ENCODE measurements around the gene CNKSR3.

Gene CNKSR3

GRCh38 chr6:154359161-154359574 lies 151.3 kb downstream of the CNKSR3 start:
- Histone ChIP-seq H3K27ac (ENCODE audit: low read depth, low read length) (no peak overlapping the region), H3K27me3 (ENCODE audit: control insufficient read depth in 1 of 2, insufficient read depth in 2 of 2, low read length in 2 of 2) (no peaks in the 10 kb centered on the region), H3K36me3 (ENCODE audit: control insufficient read depth in 1 of 2, insufficient read depth in 2 of 2, low read length in 2 of 2) (no peaks in the 10 kb centered on the region), H3K9me3 (ENCODE audit: control insufficient read depth in 1 of 2, low read length in 2 of 2) (no peaks in the 10 kb centered on the region), H3K4me1 (ENCODE audit: control insufficient read depth in 1 of 2, insufficient read depth in 2 of 2, low read length in 2 of 2) (peaks cover 0 to 4% of the 10 kb centered on the region in 2 donors), H3K9ac (ENCODE audit: low read depth in 1 of 2, low read length in 2 of 2) (no peak overlapping the region), H3K4me3 (ENCODE audit: low read depth in 1 of 2, low read length in 2 of 2) (peak overlapping the region in 1 of 2 donors; percentile 21)

- H3K36me3 ChIP-seq (ENCODE audit: control insufficient read depth in 1 of 2, insufficient read depth in 2 of 2, low read length in 2 of 2): no peaks in the 10 kb centered on the region
- H3K27me3 ChIP-seq (ENCODE audit: control insufficient read depth in 1 of 2, insufficient read depth in 2 of 2, low read length in 2 of 2): no peaks in the 10 kb centered on the region
- H3K4me3 ChIP-seq (ENCODE audit: low read depth in 1 of 2, low read length in 2 of 2): no peak overlapping the region
- H3K27ac ChIP-seq (ENCODE audit: low read depth, low read length): no peak overlapping the region
- peaks cover 0 to 4% of the 10 kb centered on the region in 2 donors for H3K4me1 ChIP-seq (ENCODE audit: control insufficient read depth in 1 of 2, insufficient read depth in 2 of 2, low read length in 2 of 2)
- no peaks in the 10 kb centered on the region for H3K9me3 ChIP-seq (ENCODE audit: control insufficient read depth in 1 of 2, low read length in 2 of 2)
- no peak overlapping the region for H3K9ac ChIP-seq (ENCODE audit: low read depth in 1 of 2, low read length in 2 of 2)
These were observed 152.4 kb downstream of the CNKSR3 start for GRCh38 chr6:154358019-154358545.

- Histone ChIP-seq H3K27ac (ENCODE audit: low read depth, low read length) (no peak within 1 kb of the TSS), H3K4me1 (ENCODE audit: control insufficient read depth in 1 of 2, insufficient read depth in 2 of 2, low read length in 2 of 2) (peaks cover 0 to 4% of the 10 kb centered on the region in 2 donors), H3K9me3 (ENCODE audit: control insufficient read depth in 1 of 2, low read length in 2 of 2) (no peaks in the 10 kb centered on the region), H3K9ac (ENCODE audit: low read depth in 1 of 2, low read length in 2 of 2) (no peak within 1 kb of the TSS), H3K36me3 (ENCODE audit: control insufficient read depth in 1 of 2, insufficient read depth in 2 of 2, low read length in 2 of 2) (no peaks in the 10 kb centered on the region), H3K4me3 (ENCODE audit: low read depth in 1 of 2, low read length in 2 of 2) (no peak within 1 kb of the TSS), H3K27me3 (ENCODE audit: control insufficient read depth in 1 of 2, insufficient read depth in 2 of 2, low read length in 2 of 2) (no peaks in the 10 kb centered on the region)
These were observed 153.8 kb downstream of the CNKSR3 start, which contains the start of gene IPCEF1 for GRCh38 chr6:154356690-154357089. TSS of gene IPCEF1 (minus strand) at chr6:154356803. CDS start at chr6:154265947, 90,856 bp downstream.

GRCh38 chr6:154356113-154356512 lies 154.4 kb downstream of the CNKSR3 start:
- Histone ChIP-seq H3K9ac (ENCODE audit: low read depth in 1 of 2, low read length in 2 of 2) (no peak overlapping the region), H3K4me3 (ENCODE audit: low read depth in 1 of 2, low read length in 2 of 2) (no peak overlapping the region), H3K4me1 (ENCODE audit: control insufficient read depth in 1 of 2, insufficient read depth in 2 of 2, low read length in 2 of 2) (peaks cover 0 to 4% of the 10 kb centered on the region in 2 donors), H3K27ac (ENCODE audit: low read depth, low read length) (no peak overlapping the region), H3K27me3 (ENCODE audit: control insufficient read depth in 1 of 2, insufficient read depth in 2 of 2, low read length in 2 of 2) (no peaks in the 10 kb centered on the region), H3K36me3 (ENCODE audit: control insufficient read depth in 1 of 2, insufficient read depth in 2 of 2, low read length in 2 of 2) (no peaks in the 10 kb centered on the region), H3K9me3 (ENCODE audit: control insufficient read depth in 1 of 2, low read length in 2 of 2) (no peaks in the 10 kb centered on the region)

GRCh38 chr6:154354265-154354777 lies 156.2 kb downstream of the CNKSR3 start:
- Histone ChIP-seq H3K4me3 (ENCODE audit: low read depth in 1 of 2, low read length in 2 of 2) (no peak overlapping the region), H3K27me3 (ENCODE audit: control insufficient read depth in 1 of 2, insufficient read depth in 2 of 2, low read length in 2 of 2) (no peaks in the 10 kb centered on the region), H3K27ac (ENCODE audit: low read depth, low read length) (no peak overlapping the region), H3K9ac (ENCODE audit: low read depth in 1 of 2, low read length in 2 of 2) (no peak overlapping the region), H3K9me3 (ENCODE audit: control insufficient read depth in 1 of 2, low read length in 2 of 2) (no peaks in the 10 kb centered on the region), H3K36me3 (ENCODE audit: control insufficient read depth in 1 of 2, insufficient read depth in 2 of 2, low read length in 2 of 2) (no peaks in the 10 kb centered on the region), H3K4me1 (ENCODE audit: control insufficient read depth in 1 of 2, insufficient read depth in 2 of 2, low read length in 2 of 2) (no peaks in the 10 kb centered on the region)

- Histone ChIP-seq H3K27me3 (ENCODE audit: control insufficient read depth in 1 of 2, insufficient read depth in 2 of 2, low read length in 2 of 2) (no peaks in the 10 kb centered on the region), H3K36me3 (ENCODE audit: control insufficient read depth in 1 of 2, insufficient read depth in 2 of 2, low read length in 2 of 2) (no peaks in the 10 kb centered on the region), H3K4me1 (ENCODE audit: control insufficient read depth in 1 of 2, insufficient read depth in 2 of 2, low read length in 2 of 2) (no peaks in the 10 kb centered on the region), H3K9ac (ENCODE audit: low read depth in 1 of 2, low read length in 2 of 2) (no peak overlapping the region), H3K9me3 (ENCODE audit: control insufficient read depth in 1 of 2, low read length in 2 of 2) (no peaks in the 10 kb centered on the region), H3K27ac (ENCODE audit: low read depth, low read length) (no peak overlapping the region), H3K4me3 (ENCODE audit: low read depth in 1 of 2, low read length in 2 of 2) (no peak overlapping the region)
These were observed 156.9 kb downstream of the CNKSR3 start for GRCh38 chr6:154353626-154354025.

- Histone ChIP-seq H3K4me3 (ENCODE audit: low read depth in 1 of 2, low read length in 2 of 2) (no peak overlapping the region), H3K9ac (ENCODE audit: low read depth in 1 of 2, low read length in 2 of 2) (no peak overlapping the region), H3K4me1 (ENCODE audit: control insufficient read depth in 1 of 2, insufficient read depth in 2 of 2, low read length in 2 of 2) (no peaks in the 10 kb centered on the region), H3K36me3 (ENCODE audit: control insufficient read depth in 1 of 2, insufficient read depth in 2 of 2, low read length in 2 of 2) (no peaks in the 10 kb centered on the region), H3K27me3 (ENCODE audit: control insufficient read depth in 1 of 2, insufficient read depth in 2 of 2, low read length in 2 of 2) (no peaks in the 10 kb centered on the region), H3K9me3 (ENCODE audit: control insufficient read depth in 1 of 2, low read length in 2 of 2) (no peaks in the 10 kb centered on the region), H3K27ac (ENCODE audit: low read depth, low read length) (no peak overlapping the region)
These were observed 157.4 kb downstream of the CNKSR3 start for GRCh38 chr6:154352898-154353585.

- H3K27ac ChIP-seq (ENCODE audit: low read depth, low read length): no peak overlapping the region
- no peak overlapping the region for H3K9ac ChIP-seq (ENCODE audit: low read depth in 1 of 2, low read length in 2 of 2)
These were observed 160.2 kb downstream of the CNKSR3 start for GRCh38 chr6:154350293-154350692.

GRCh38 chr6:154347981-154348380 lies 162.5 kb downstream of the CNKSR3 start:
- no peaks in the 10 kb centered on the region for H3K36me3 ChIP-seq (ENCODE audit: control insufficient read depth in 1 of 2, insufficient read depth in 2 of 2, low read length in 2 of 2)
- H3K4me3 ChIP-seq (ENCODE audit: low read depth in 1 of 2, low read length in 2 of 2): no peak overlapping the region
- H3K4me1 ChIP-seq (ENCODE audit: control insufficient read depth in 1 of 2, insufficient read depth in 2 of 2, low read length in 2 of 2): no peaks in the 10 kb centered on the region
- no peak overlapping the region for H3K27ac ChIP-seq (ENCODE audit: low read depth, low read length)
- peaks cover 0 to 1% of the 10 kb centered on the region in 2 donors for H3K9me3 ChIP-seq (ENCODE audit: control insufficient read depth in 1 of 2, low read length in 2 of 2)
- no peak overlapping the region for H3K9ac ChIP-seq (ENCODE audit: low read depth in 1 of 2, low read length in 2 of 2)
- H3K27me3 ChIP-seq (ENCODE audit: control insufficient read depth in 1 of 2, insufficient read depth in 2 of 2, low read length in 2 of 2): no peaks in the 10 kb centered on the region

More at GRCh38 chr6:154350293-154350692, 160.2 kb downstream of the CNKSR3 start:
- no peaks in the 10 kb centered on the region for H3K36me3 ChIP-seq (ENCODE audit: control insufficient read depth in 1 of 2, insufficient read depth in 2 of 2, low read length in 2 of 2)
- no peaks in the 10 kb centered on the region for H3K4me1 ChIP-seq (ENCODE audit: control insufficient read depth in 1 of 2, insufficient read depth in 2 of 2, low read length in 2 of 2)
- H3K9me3 ChIP-seq (ENCODE audit: control insufficient read depth in 1 of 2, low read length in 2 of 2): peaks cover 0 to 1% of the 10 kb centered on the region in 2 donors
- H3K4me3 ChIP-seq (ENCODE audit: low read depth in 1 of 2, low read length in 2 of 2): no peak overlapping the region
- no peaks in the 10 kb centered on the region for H3K27me3 ChIP-seq (ENCODE audit: control insufficient read depth in 1 of 2, insufficient read depth in 2 of 2, low read length in 2 of 2)

GRCh38 chr6:154345811-154346210 lies 164.7 kb downstream of the CNKSR3 start:
- no peaks in the 10 kb centered on the region for H3K4me1 ChIP-seq (ENCODE audit: control insufficient read depth in 1 of 2, insufficient read depth in 2 of 2, low read length in 2 of 2)

More at GRCh38 chr6:154345811-154346210, 164.7 kb downstream of the CNKSR3 start:
- Histone ChIP-seq H3K36me3 (ENCODE audit: control insufficient read depth in 1 of 2, insufficient read depth in 2 of 2, low read length in 2 of 2) (no peaks in the 10 kb centered on the region), H3K27me3 (ENCODE audit: control insufficient read depth in 1 of 2, insufficient read depth in 2 of 2, low read length in 2 of 2) (no peaks in the 10 kb centered on the region), H3K27ac (ENCODE audit: low read depth, low read length) (no peak overlapping the region), H3K9ac (ENCODE audit: low read depth in 1 of 2, low read length in 2 of 2) (no peak overlapping the region), H3K4me3 (ENCODE audit: low read depth in 1 of 2, low read length in 2 of 2) (no peak overlapping the region), H3K9me3 (ENCODE audit: control insufficient read depth in 1 of 2, low read length in 2 of 2) (peaks cover 0 to 1% of the 10 kb centered on the region in 2 donors)

Measured in duodenal mucosa (tissue), 2 donors.